HG02571 (cell line): ENCODE results near the gene DNAH2.
"Not testable (repeated sequence)": the region's sequence is repeated elsewhere in the genome, so short reads cannot be mapped to it uniquely, and the experiment has no call there.

Experiments
- ATAC-seq: cut with Tn5 transposase; IDR thresholded peaks from one replicate; pipeline ENCODE4 v1.9.1; 2021; ENCODE audit warnings: mild to moderate bottlenecking, moderate library complexity; ENCODE audit not compliant: unreplicated experiment

Gene DNAH2

GRCh38 chr17:7767405-7768021 is 50.0 kb downstream of the DNAH2 start:
- ATAC-seq: no peak

- ATAC-seq: no peak
Measured at GRCh38 chr17:7769854-7770253, 52.3 kb downstream of the DNAH2 start.

- ATAC-seq: no peak
Measured at GRCh38 chr17:7774055-7774521, 56.5 kb downstream of the DNAH2 start.

- no peak for ATAC-seq
Measured at GRCh38 chr17:7775051-7775450, 57.5 kb downstream of the DNAH2 start.

- no peak for ATAC-seq
Measured at GRCh38 chr17:7777017-7777416, 59.5 kb downstream of the DNAH2 start.

- no peak for ATAC-seq
Measured at GRCh38 chr17:7780736-7781135, 63.2 kb downstream of the DNAH2 start.

- no peak for ATAC-seq
Measured at GRCh38 chr17:7781429-7781828, 63.9 kb downstream of the DNAH2 start.

GRCh38 chr17:7782240-7782639 is 64.7 kb downstream of the DNAH2 start:
- no peak for ATAC-seq

GRCh38 chr17:7786866-7787265 is 69.3 kb downstream of the DNAH2 start:
- no peak for ATAC-seq

GRCh38 chr17:7789131-7789530 is 71.6 kb downstream of the DNAH2 start:
- no peak for ATAC-seq

- ATAC-seq: no peak
Measured at GRCh38 chr17:7790150-7790549, 72.6 kb downstream of the DNAH2 start.

GRCh38 chr17:7792611-7793010 is 75.1 kb downstream of the DNAH2 start:
- no peak for ATAC-seq

- ATAC-seq: no peak
Measured at GRCh38 chr17:7794075-7794663, 76.6 kb downstream of the DNAH2 start.

GRCh38 chr17:7797976-7798375 is 80.4 kb downstream of the DNAH2 start:
- no peak for ATAC-seq

GRCh38 chr17:7798839-7799238 is 81.3 kb downstream of the DNAH2 start:
- no peak for ATAC-seq

GRCh38 chr17:7803981-7804380 is 86.4 kb downstream of the DNAH2 start:
- no peak for ATAC-seq

- ATAC-seq: no peak
Measured at GRCh38 chr17:7806587-7806986, 89.0 kb downstream of the DNAH2 start.

GRCh38 chr17:7807206-7807605 is 89.7 kb downstream of the DNAH2 start:
- no peak for ATAC-seq

- no peak for ATAC-seq
Measured at GRCh38 chr17:7809086-7809790, 91.7 kb downstream of the DNAH2 start.

GRCh38 chr17:7809791-7810343 is 92.3 kb downstream of the DNAH2 start:
- not testable (repeated sequence) for ATAC-seq

- no peak for ATAC-seq
Measured at GRCh38 chr17:7811251-7811650, 93.7 kb downstream of the DNAH2 start.

- ATAC-seq: no peak
Measured at GRCh38 chr17:7814969-7815368, 97.4 kb downstream of the DNAH2 start.
